HG02588 (cell line): Measurements from ENCODE around the gene BPIFB6.

Experiments
- ATAC-seq: cut with Tn5 transposase; IDR thresholded peaks from one replicate; pipeline ENCODE4 v1.9.1; 2021; ENCODE audit warnings: mild to moderate bottlenecking, moderate library complexity; ENCODE audit not compliant: unreplicated experiment

The BPIFB6 gene

GRCh38 chr20:33059741-33060390, 28.4 kb downstream of the BPIFB6 start:
- no peak for ATAC-seq

GRCh38 chr20:33061658-33062028, 30.2 kb downstream of the BPIFB6 start:
- ATAC-seq = no peak

- ATAC-seq = no peak
Observed at GRCh38 chr20:33062105-33062824, 30.8 kb downstream of the BPIFB6 start.

GRCh38 chr20:33062825-33063149, 31.3 kb downstream of the BPIFB6 start:
- no peak for ATAC-seq

GRCh38 chr20:33063271-33063670, 31.8 kb downstream of the BPIFB6 start:
- ATAC-seq = no peak

GRCh38 chr20:33064572-33065287, 33.3 kb downstream of the BPIFB6 start:
- no peak for ATAC-seq

- ATAC-seq = no peak
Observed at GRCh38 chr20:33065785-33066184, 34.3 kb downstream of the BPIFB6 start.

- ATAC-seq = no peak
Observed at GRCh38 chr20:33067806-33068205, 36.4 kb downstream of the BPIFB6 start.

GRCh38 chr20:33068251-33068939, 36.9 kb downstream of the BPIFB6 start:
- no peak for ATAC-seq

GRCh38 chr20:33069673-33070072, 38.2 kb downstream of the BPIFB6 start:
- no peak for ATAC-seq

- no peak for ATAC-seq
Observed at GRCh38 chr20:33070111-33071053, 38.9 kb downstream of the BPIFB6 start.

- ATAC-seq = no peak
Observed at GRCh38 chr20:33071198-33071597, 39.8 kb downstream of the BPIFB6 start.

GRCh38 chr20:33072362-33072761, 40.9 kb downstream of the BPIFB6 start:
- no peak for ATAC-seq

GRCh38 chr20:33072813-33073212, 41.4 kb downstream of the BPIFB6 start:
- no peak for ATAC-seq

GRCh38 chr20:33074675-33075074, 43.2 kb downstream of the BPIFB6 start:
- no peak for ATAC-seq

GRCh38 chr20:33075281-33075680, 43.8 kb downstream of the BPIFB6 start:
- no peak for ATAC-seq

GRCh38 chr20:33076662-33077372, 45.4 kb downstream of the BPIFB6 start:
- no peak for ATAC-seq

- ATAC-seq = no peak
Observed at GRCh38 chr20:33079259-33079658, 47.8 kb downstream of the BPIFB6 start, which contains the start of gene BPIFB4. Gene BPIFB4 (plus strand): TSS chr20:33079643. CDS start chr20:33081527, 1,884 bp downstream.

- ATAC-seq = no peak
Observed at GRCh38 chr20:33081411-33082154, 50.1 kb downstream of the BPIFB6 start.
